Thyroid gland (tissue), 4 donors: ENCODE data around the gene KRTAP9-9.

Experiments
- POLR2A ChIP-seq, 2 donors: fragments of 450-650 bp; IDR thresholded peaks; one replicate each; pipeline ENCODE4 v1.6.1; 2017; ENCODE audit warnings: antibody characterized with exemption in 2 of 2, mild to moderate bottlenecking in 2 of 2, moderate library complexity in 1 of 2
- TF ChIP-seq, protein P1 (sequence below), 6 experiments: fragments of 200-600 bp in 3 of 6; fragments of 450-650 bp in 3 of 6; sonication (generic) in 3 of 6; IDR thresholded peaks; one replicate each; pipeline ENCODE4 v1.5.1; 2016 to 2019; ENCODE audit warnings: antibody characterized with exemption in 6 of 6, mild to moderate bottlenecking in 2 of 6, inconsistent platforms in 1 of 6, moderate library complexity in 1 of 6

DNA sequence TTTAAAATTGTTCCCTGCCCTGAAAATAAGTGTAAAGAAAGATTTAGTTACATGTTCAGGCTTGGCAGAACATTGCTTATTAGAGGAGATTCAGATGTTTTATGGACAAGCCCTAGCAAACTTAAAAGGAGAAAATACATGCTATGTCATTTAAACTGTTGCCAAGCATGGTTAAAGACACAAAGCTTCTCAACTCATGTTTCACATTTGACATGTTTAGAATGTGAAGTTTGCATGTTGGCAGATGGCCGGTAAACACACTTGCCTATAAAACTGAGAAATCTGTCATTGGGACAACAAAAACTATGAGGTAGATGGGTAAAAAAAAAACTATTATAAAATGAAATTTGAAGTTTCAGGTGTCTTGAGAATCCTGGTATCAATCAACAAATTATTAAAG is 41.7 kb downstream of the KRTAP9-9 start:
- TF ChIP-seq, protein P1, sequence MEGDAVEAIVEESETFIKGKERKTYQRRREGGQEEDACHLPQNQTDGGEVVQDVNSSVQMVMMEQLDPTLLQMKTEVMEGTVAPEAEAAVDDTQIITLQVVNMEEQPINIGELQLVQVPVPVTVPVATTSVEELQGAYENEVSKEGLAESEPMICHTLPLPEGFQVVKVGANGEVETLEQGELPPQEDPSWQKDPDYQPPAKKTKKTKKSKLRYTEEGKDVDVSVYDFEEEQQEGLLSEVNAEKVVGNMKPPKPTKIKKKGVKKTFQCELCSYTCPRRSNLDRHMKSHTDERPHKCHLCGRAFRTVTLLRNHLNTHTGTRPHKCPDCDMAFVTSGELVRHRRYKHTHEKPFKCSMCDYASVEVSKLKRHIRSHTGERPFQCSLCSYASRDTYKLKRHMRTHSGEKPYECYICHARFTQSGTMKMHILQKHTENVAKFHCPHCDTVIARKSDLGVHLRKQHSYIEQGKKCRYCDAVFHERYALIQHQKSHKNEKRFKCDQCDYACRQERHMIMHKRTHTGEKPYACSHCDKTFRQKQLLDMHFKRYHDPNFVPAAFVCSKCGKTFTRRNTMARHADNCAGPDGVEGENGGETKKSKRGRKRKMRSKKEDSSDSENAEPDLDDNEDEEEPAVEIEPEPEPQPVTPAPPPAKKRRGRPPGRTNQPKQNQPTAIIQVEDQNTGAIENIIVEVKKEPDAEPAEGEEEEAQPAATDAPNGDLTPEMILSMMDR (IDR thresholded peaks at IDR 0.05): no peak
- TF ChIP-seq POLR2A (IDR thresholded peaks at IDR 0.05): no peak
